Trophoblast cell (in vitro differentiated cells and primary cell): ENCODE results near the gene CLEC16A.

Experiments used
- DNase-seq, 2 donors: peaks; one replicate each; pipeline ENCODE4 v3.0.0-alpha.2; 2016
- H2AFZ ChIP-seq: 2 replicates; pipeline ENCODE4 v1.6.1; 2013; ENCODE audit warnings: low read length, moderate library complexity, mild to moderate bottlenecking; ENCODE audit not compliant: insufficient read depth, poor library complexity
- H2AK5ac ChIP-seq: 2 replicates; pipeline ENCODE4 v1.6.1; 2013; ENCODE audit warnings: mild to moderate bottlenecking, low read length
- H2BK120ac ChIP-seq: 2 replicates; pipeline ENCODE4 v1.6.1; 2013; ENCODE audit warnings: low read length, mild to moderate bottlenecking, moderate library complexity; ENCODE audit not compliant: insufficient read depth, poor library complexity
- H2BK12ac ChIP-seq: 2 replicates; pipeline ENCODE4 v1.6.1; 2013; ENCODE audit warnings: mild to moderate bottlenecking, low read length, moderate library complexity
- H2BK5ac ChIP-seq: 2 replicates; pipeline ENCODE4 v1.6.1; 2013; ENCODE audit warnings: low read length, low read depth, moderate library complexity, mild to moderate bottlenecking; ENCODE audit not compliant: poor library complexity
- H3K14ac ChIP-seq: 2 replicates; pipeline ENCODE4 v1.6.1; 2013; ENCODE audit warnings: mild to moderate bottlenecking, low read length
- H3K18ac ChIP-seq: 2 replicates; pipeline ENCODE4 v1.6.1; 2013; ENCODE audit warnings: mild to moderate bottlenecking, low read length
- H3K23ac ChIP-seq: 2 replicates; pipeline ENCODE4 v1.6.1; 2013; ENCODE audit warnings: low read length
- H3K27ac ChIP-seq: 2 replicates; pipeline ENCODE4 v1.5.1; 2013; ENCODE audit warnings: low read depth, mild to moderate bottlenecking, inconsistent platforms, low read length, moderate library complexity
- H3K27me3 ChIP-seq: 2 replicates; pipeline ENCODE4 v1.6.1; 2013; ENCODE audit warnings: inconsistent platforms, mild to moderate bottlenecking, low read length, moderate library complexity; ENCODE audit not compliant: insufficient read depth
- H3K36me3 ChIP-seq, 2 experiments: 1 replicate in 1 of 2; 2 replicates in 1 of 2; pipeline ENCODE4 v1.6.1; 2013; ENCODE audit warnings: low read length in 2 of 2, mild to moderate bottlenecking in 2 of 2, moderate library complexity in 1 of 2; ENCODE audit not compliant: insufficient read depth in 2 of 2, control insufficient read depth in 1 of 2
- H3K4ac ChIP-seq: 2 replicates; pipeline ENCODE4 v1.6.1; 2013; ENCODE audit warnings: low read depth, mild to moderate bottlenecking, low read length, moderate library complexity
- H3K4me1 ChIP-seq, 2 experiments: 1 replicate in 1 of 2; 2 replicates in 1 of 2; pipeline ENCODE4 v1.6.1; 2013; ENCODE audit warnings: low read length in 2 of 2, mild to moderate bottlenecking in 2 of 2, moderate library complexity in 1 of 2; ENCODE audit not compliant: insufficient read depth in 2 of 2, control insufficient read depth in 1 of 2
- H3K4me2 ChIP-seq: 2 replicates; pipeline ENCODE4 v1.6.1; 2013; ENCODE audit warnings: inconsistent platforms, mild to moderate bottlenecking, low read length, moderate library complexity
- H3K4me3 ChIP-seq: 2 replicates; pipeline ENCODE4 v1.5.1; 2013; ENCODE audit warnings: mild to moderate bottlenecking, low read depth, low read length, inconsistent platforms
- H3K79me1 ChIP-seq: one replicate; pipeline ENCODE4 v1.6.1; 2013; ENCODE audit warnings: low read length
- H3K79me2 ChIP-seq: 2 replicates; pipeline ENCODE4 v1.6.1; 2013; ENCODE audit warnings: low read length, mild to moderate bottlenecking; ENCODE audit not compliant: control insufficient read depth, insufficient read depth, poor library complexity
- H3K9ac ChIP-seq: 2 replicates; pipeline ENCODE4 v1.6.1; 2013; ENCODE audit warnings: mild to moderate bottlenecking, low read length
- H3K9me3 ChIP-seq: 2 replicates; pipeline ENCODE4 v1.6.1; 2013; ENCODE audit warnings: low read depth, mild to moderate bottlenecking, control low read depth, inconsistent platforms, low read length; ENCODE audit not compliant: insufficient read depth
- H4K12ac ChIP-seq: 2 replicates; pipeline ENCODE4 v1.6.1; 2013; ENCODE audit warnings: low read depth, mild to moderate bottlenecking, low read length, moderate library complexity
- H4K8ac ChIP-seq: 2 replicates; pipeline ENCODE4 v1.6.1; 2013; ENCODE audit warnings: low read depth, mild to moderate bottlenecking, low read length, moderate library complexity
- H4K91ac ChIP-seq: one replicate; pipeline ENCODE4 v1.6.1; 2013; ENCODE audit warnings: low read depth, mild to moderate bottlenecking, low read length, moderate library complexity
- WGBS: extraction: QIAGEN DNeasy Blood & Tissue Kit; methylation state at CpG from one replicate; pipeline ENCODE4 v1.1.7; 2013; ENCODE audit warnings: missing lambda C conversion rate; ENCODE audit not compliant: insufficient read length, insufficient coverage; ENCODE audit errors: extremely low coverage; 5-methylcytosine and 5-hydroxymethylcytosine counted together

CLEC16A gene

GRCh38 chr16:11010575-11011221 is 66.3 kb downstream of the CLEC16A start:
- Histone ChIP-seq H3K27me3 (no peaks in the 10 kb centered on the region), H3K4ac (no peak overlapping the region), H2AK5ac (no peak overlapping the region), H4K12ac (no peak overlapping the region), H4K91ac (no peak overlapping the region), H3K9me3 (no peaks in the 10 kb centered on the region), H2BK12ac (no peak overlapping the region), H3K18ac (no peak overlapping the region), H3K14ac (no peak overlapping the region), H3K79me1 (no peaks in the 10 kb centered on the region), H2BK120ac (no peak overlapping the region), H3K36me3 (peaks cover 5 to 6% of the 10 kb centered on the region in 2 experiments), H3K23ac (no peak overlapping the region), H3K9ac (no peak overlapping the region), H3K4me3 (no peak overlapping the region), H3K79me2 (no peaks in the 10 kb centered on the region), H3K4me2 (no peak overlapping the region), H3K4me1 (peaks cover 0 to 2% of the 10 kb centered on the region in 2 experiments), H2AFZ (no peak overlapping the region), H2BK5ac (no peak overlapping the region), H3K27ac (no peak overlapping the region), H4K8ac (no peak overlapping the region)
- WGBS: 100% methylated on average over 1 of the region's 12 CpGs
- DNase-seq: no peak

GRCh38 chr16:11011326-11011725 is 67.0 kb downstream of the CLEC16A start:
- H2AK5ac ChIP-seq: no peak overlapping the region

GRCh38 chr16:11012841-11013240 is 68.5 kb downstream of the CLEC16A start:
- H3K18ac ChIP-seq: no peak overlapping the region
- DNase-seq: no peak
- no peaks in the 10 kb centered on the region for H3K27me3 ChIP-seq
- H2AK5ac ChIP-seq: no peak overlapping the region
- no peak overlapping the region for H3K4ac ChIP-seq
- H4K12ac ChIP-seq: no peak overlapping the region
- no CpG with 5 or more reads among the region's 8 CpGs for WGBS
- H3K4me3 ChIP-seq: no peak overlapping the region
- no peak overlapping the region for H3K9ac ChIP-seq
- no peaks in the 10 kb centered on the region for H3K79me2 ChIP-seq
- peaks cover 4 to 5% of the 10 kb centered on the region in 2 experiments for H3K36me3 ChIP-seq
- H3K14ac ChIP-seq: no peak overlapping the region
- H2BK12ac ChIP-seq: no peak overlapping the region
- H4K91ac ChIP-seq: no peak overlapping the region
- no peak overlapping the region for H3K27ac ChIP-seq
- no peaks in the 10 kb centered on the region for H3K79me1 ChIP-seq
- H2BK120ac ChIP-seq: no peak overlapping the region
- peaks cover 0 to 4% of the 10 kb centered on the region in 2 experiments for H3K4me1 ChIP-seq
- H3K23ac ChIP-seq: no peak overlapping the region
- no peak overlapping the region for H2BK5ac ChIP-seq
- H3K4me2 ChIP-seq: no peak overlapping the region
- H2AFZ ChIP-seq: no peak overlapping the region
- H3K9me3 ChIP-seq: no peaks in the 10 kb centered on the region
- no peak overlapping the region for H4K8ac ChIP-seq

More at GRCh38 chr16:11011326-11011725, 67.0 kb downstream of the CLEC16A start:
- H3K4me1 ChIP-seq: peaks cover 0 to 2% of the 10 kb centered on the region in 2 experiments
- no peaks in the 10 kb centered on the region for H3K79me1 ChIP-seq
- no peaks in the 10 kb centered on the region for H3K27me3 ChIP-seq
- no peak overlapping the region for H2BK12ac ChIP-seq
- no peaks in the 10 kb centered on the region for H3K9me3 ChIP-seq
- H3K4ac ChIP-seq: no peak overlapping the region
- no peak overlapping the region for H3K9ac ChIP-seq
- H2AFZ ChIP-seq: no peak overlapping the region
- DNase-seq: no peak
- H2BK5ac ChIP-seq: no peak overlapping the region
- no peak overlapping the region for H3K4me3 ChIP-seq
- no peak overlapping the region for H4K91ac ChIP-seq
- H3K23ac ChIP-seq: no peak overlapping the region
- no peak overlapping the region for H3K18ac ChIP-seq
- H4K12ac ChIP-seq: no peak overlapping the region
- H2BK120ac ChIP-seq: no peak overlapping the region
- H3K79me2 ChIP-seq: no peaks in the 10 kb centered on the region
- H4K8ac ChIP-seq: no peak overlapping the region
- H3K36me3 ChIP-seq: peaks cover 5 to 7% of the 10 kb centered on the region in 2 experiments
- H3K4me2 ChIP-seq: no peak overlapping the region
- no peak overlapping the region for H3K14ac ChIP-seq
- H3K27ac ChIP-seq: no peak overlapping the region
- no CpG with 5 or more reads among the region's 1 CpG for WGBS

- Histone ChIP-seq H3K27ac (no peak overlapping the region), H3K14ac (no peak overlapping the region), H4K91ac (no peak overlapping the region), H3K36me3 (peaks cover 4 to 5% of the 10 kb centered on the region in 2 experiments), H4K8ac (no peak overlapping the region), H2BK120ac (no peak overlapping the region), H3K79me2 (no peaks in the 10 kb centered on the region), H3K4me3 (no peak overlapping the region), H2AK5ac (no peak overlapping the region), H2BK12ac (no peak overlapping the region), H2BK5ac (no peak overlapping the region), H3K79me1 (no peaks in the 10 kb centered on the region), H3K27me3 (no peaks in the 10 kb centered on the region), H4K12ac (no peak overlapping the region), H3K9me3 (no peaks in the 10 kb centered on the region), H3K9ac (no peak overlapping the region), H2AFZ (no peak overlapping the region), H3K4me1 (peaks cover 0 to 4% of the 10 kb centered on the region in 2 experiments), H3K23ac (no peak overlapping the region), H3K18ac (no peak overlapping the region), H3K4ac (no peak overlapping the region), H3K4me2 (no peak overlapping the region)
- peak; percentile 38 to 91 for DNase-seq
- WGBS: no CpG with 5 or more reads among the region's 4 CpGs
These were observed 69.8 kb downstream of the CLEC16A start for GRCh38 chr16:11014136-11014535.
